ENCODE results near the gene GANAB. TPM values are rescaled to one million over a fixed set of nuclear protein-coding genes. Genes with fewer than 3 reads are reported as not detected.

The GANAB gene
- total and polyA plus RNA-seq, 9 donors: 92.8 to 226 (median 175) TPM

GRCh38 chr11:62602141-62603071 lies 44.0 kb downstream of the GANAB start:
- no peaks in the 10 kb centered on the region for H3K9me3 ChIP-seq (replicated peaks; ENCODE audit: control insufficient read depth, low read depth, low read length)
- H3K4me3 ChIP-seq (ENCODE audit: low read length): peak overlapping the region; percentile 97
- no peaks in the 10 kb centered on the region for H3K27me3 ChIP-seq (ENCODE audit: control insufficient read depth, insufficient read depth, low read length)
- H3K4me1 ChIP-seq (ENCODE audit: control insufficient read depth, insufficient read depth, low read length): peaks cover 35% of the 10 kb centered on the region
- 5% methylated on average over 96 of the region's 96 CpGs for WGBS (ENCODE audit: insufficient coverage)
- H3K36me3 ChIP-seq (ENCODE audit: control insufficient read depth, insufficient read depth, low read length): peaks cover 40% of the 10 kb centered on the region
- DNase-seq: peak; percentile 92
- H3K27ac ChIP-seq (ENCODE audit: low read length): peak overlapping the region; percentile 89

- DNase-seq: peak; percentile 99
- peaks cover 35% of the 10 kb centered on the region for H3K4me1 ChIP-seq (ENCODE audit: control insufficient read depth, insufficient read depth, low read length)
- peak within 1 kb of the TSS; percentile 94 for H3K27ac ChIP-seq (ENCODE audit: low read length)
- peak within 1 kb of the TSS; percentile 97 for H3K4me3 ChIP-seq (ENCODE audit: low read length)
- H3K27me3 ChIP-seq (ENCODE audit: control insufficient read depth, insufficient read depth, low read length): no peaks in the 10 kb centered on the region
- H3K9me3 ChIP-seq (replicated peaks; ENCODE audit: control insufficient read depth, low read depth, low read length): no peaks in the 10 kb centered on the region
- H3K36me3 ChIP-seq (ENCODE audit: control insufficient read depth, insufficient read depth, low read length): peaks cover 41% of the 10 kb centered on the region
- WGBS (ENCODE audit: insufficient coverage): under 1% methylated on average over 82 of the region's 83 CpGs
These were observed 44.9 kb downstream of the GANAB start, which contains the start of gene MTA2 for GRCh38 chr11:62601372-62602140. MTA2 (minus strand) TSS chr11:62601865; CDS start chr11:62601450, 415 bp downstream.

- H3K27me3 ChIP-seq (ENCODE audit: control insufficient read depth, insufficient read depth, low read length): no peaks in the 10 kb centered on the region
- DNase-seq: no peak
- H3K27ac ChIP-seq (ENCODE audit: low read length): peak overlapping the region; percentile 94
- H3K36me3 ChIP-seq (ENCODE audit: control insufficient read depth, insufficient read depth, low read length): peaks cover 44% of the 10 kb centered on the region
- peaks cover 35% of the 10 kb centered on the region for H3K4me1 ChIP-seq (ENCODE audit: control insufficient read depth, insufficient read depth, low read length)
- no peaks in the 10 kb centered on the region for H3K9me3 ChIP-seq (replicated peaks; ENCODE audit: control insufficient read depth, low read depth, low read length)
- WGBS (ENCODE audit: insufficient coverage): 0% methylated on average over 30 of the region's 30 CpGs
- H3K4me3 ChIP-seq (ENCODE audit: low read length): peak overlapping the region; percentile 97
These were observed 45.4 kb downstream of the GANAB start for GRCh38 chr11:62601122-62601371.

- H3K9me3 ChIP-seq (replicated peaks; ENCODE audit: control insufficient read depth, low read depth, low read length): no peaks in the 10 kb centered on the region
- no peaks in the 10 kb centered on the region for H3K27me3 ChIP-seq (ENCODE audit: control insufficient read depth, insufficient read depth, low read length)
- peak overlapping the region; percentile 94 for H3K27ac ChIP-seq (ENCODE audit: low read length)
- DNase-seq: no peak
- peak overlapping the region; percentile 97 for H3K4me3 ChIP-seq (ENCODE audit: low read length)
- H3K4me1 ChIP-seq (ENCODE audit: control insufficient read depth, insufficient read depth, low read length): peaks cover 35% of the 10 kb centered on the region
- 0% methylated on average over 22 of the region's 26 CpGs for WGBS (ENCODE audit: insufficient coverage)
- H3K36me3 ChIP-seq (ENCODE audit: control insufficient read depth, insufficient read depth, low read length): peaks cover 45% of the 10 kb centered on the region
These were observed 45.9 kb downstream of the GANAB start for GRCh38 chr11:62600367-62601121.

- Histone ChIP-seq H3K36me3 (ENCODE audit: control insufficient read depth, insufficient read depth, low read length) (peaks cover 45% of the 10 kb centered on the region), H3K4me3 (ENCODE audit: low read length) (peak overlapping the region; percentile 97), H3K9me3 (replicated peaks; ENCODE audit: control insufficient read depth, low read depth, low read length) (no peaks in the 10 kb centered on the region), H3K4me1 (ENCODE audit: control insufficient read depth, insufficient read depth, low read length) (peaks cover 35% of the 10 kb centered on the region), H3K27me3 (ENCODE audit: control insufficient read depth, insufficient read depth, low read length) (no peaks in the 10 kb centered on the region), H3K27ac (ENCODE audit: low read length) (peak overlapping the region; percentile 66)
- DNase-seq: no peak
- 42% methylated on average over 2 of the region's 5 CpGs for WGBS (ENCODE audit: insufficient coverage)
These were observed 46.5 kb downstream of the GANAB start for GRCh38 chr11:62599901-62600300.

GRCh38 chr11:62599069-62599696 lies 47.2 kb downstream of the GANAB start:
- Histone ChIP-seq H3K4me3 (ENCODE audit: low read length) (peak overlapping the region; percentile 97), H3K27me3 (ENCODE audit: control insufficient read depth, insufficient read depth, low read length) (no peaks in the 10 kb centered on the region), H3K4me1 (ENCODE audit: control insufficient read depth, insufficient read depth, low read length) (peaks cover 31% of the 10 kb centered on the region), H3K27ac (ENCODE audit: low read length) (peak overlapping the region; percentile 66), H3K9me3 (replicated peaks; ENCODE audit: control insufficient read depth, low read depth, low read length) (no peaks in the 10 kb centered on the region), H3K36me3 (ENCODE audit: control insufficient read depth, insufficient read depth, low read length) (peaks cover 52% of the 10 kb centered on the region)
- WGBS (ENCODE audit: insufficient coverage): no CpG with 5 or more reads among the region's 7 CpGs
- peak; percentile 99 for DNase-seq

- 86% methylated on average over 8 of the region's 8 CpGs for WGBS (ENCODE audit: insufficient coverage)
- H3K9me3 ChIP-seq (replicated peaks; ENCODE audit: control insufficient read depth, low read depth, low read length): no peaks in the 10 kb centered on the region
- H3K27me3 ChIP-seq (ENCODE audit: control insufficient read depth, insufficient read depth, low read length): no peaks in the 10 kb centered on the region
- no peak for DNase-seq
- H3K4me3 ChIP-seq (ENCODE audit: low read length): no peak overlapping the region
- peaks cover 57% of the 10 kb centered on the region for H3K36me3 ChIP-seq (ENCODE audit: control insufficient read depth, insufficient read depth, low read length)
- peaks cover 31% of the 10 kb centered on the region for H3K4me1 ChIP-seq (ENCODE audit: control insufficient read depth, insufficient read depth, low read length)
- no peak overlapping the region for H3K27ac ChIP-seq (ENCODE audit: low read length)
These were observed 51.3 kb downstream of the GANAB start for GRCh38 chr11:62595124-62595523.

GRCh38 chr11:62593434-62594044 lies 52.9 kb downstream of the GANAB start:
- peaks cover 18% of the 10 kb centered on the region for H3K4me1 ChIP-seq (ENCODE audit: control insufficient read depth, insufficient read depth, low read length)
- no peak overlapping the region for H3K27ac ChIP-seq (ENCODE audit: low read length)
- H3K9me3 ChIP-seq (replicated peaks; ENCODE audit: control insufficient read depth, low read depth, low read length): no peaks in the 10 kb centered on the region
- H3K27me3 ChIP-seq (ENCODE audit: control insufficient read depth, insufficient read depth, low read length): no peaks in the 10 kb centered on the region
- no peak overlapping the region for H3K4me3 ChIP-seq (ENCODE audit: low read length)
- H3K36me3 ChIP-seq (ENCODE audit: control insufficient read depth, insufficient read depth, low read length): peaks cover 56% of the 10 kb centered on the region
- peak; percentile 75 for DNase-seq
- 65% methylated on average over 8 of the region's 13 CpGs for WGBS (ENCODE audit: insufficient coverage)

GRCh38 chr11:62592989-62593421 lies 53.4 kb downstream of the GANAB start:
- WGBS (ENCODE audit: insufficient coverage): 80% methylated on average over 1 of the region's 8 CpGs
- DNase-seq: no peak
- no peak overlapping the region for H3K4me3 ChIP-seq (ENCODE audit: low read length)
- peaks cover 56% of the 10 kb centered on the region for H3K36me3 ChIP-seq (ENCODE audit: control insufficient read depth, insufficient read depth, low read length)
- H3K27me3 ChIP-seq (ENCODE audit: control insufficient read depth, insufficient read depth, low read length): no peaks in the 10 kb centered on the region
- H3K4me1 ChIP-seq (ENCODE audit: control insufficient read depth, insufficient read depth, low read length): peaks cover 18% of the 10 kb centered on the region
- H3K27ac ChIP-seq (ENCODE audit: low read length): peak overlapping the region; percentile 99
- H3K9me3 ChIP-seq (replicated peaks; ENCODE audit: control insufficient read depth, low read depth, low read length): no peaks in the 10 kb centered on the region

All from muscle of leg (tissue), 11 donors.